Epithelial cell of prostate (primary cell): Measurements from ENCODE around the gene CDV3.

Experiments
- DNase-seq: peaks from one replicate; pipeline ENCODE4 v3.0.0-alpha.2; 2011; ENCODE audit warnings: low read depth, low spot score
- H3K27ac ChIP-seq: fragments of 450-650 bp; 2 replicates; pipeline ENCODE4 v1.5.1; 2017; ENCODE audit warnings: mild to moderate bottlenecking

Gene CDV3

GRCh38 chr3:133563816-133564215 is 9.7 kb upstream of the CDV3 start:
- H3K27ac ChIP-seq: no peak overlapping the region
- DNase-seq: no peak

- peak overlapping the region; percentile 97 for H3K27ac ChIP-seq
- peak; percentile 58 for DNase-seq
Measured at GRCh38 chr3:133568294-133569014, 5.0 kb upstream of the CDV3 start.

- DNase-seq: no peak
- peak overlapping the region; percentile 97 for H3K27ac ChIP-seq
Measured at GRCh38 chr3:133570139-133570936, 3.1 kb upstream of the CDV3 start.

GRCh38 chr3:133570937-133571320 is 2.6 kb upstream of the CDV3 start:
- no peak for DNase-seq
- peak overlapping the region; percentile 97 for H3K27ac ChIP-seq

- DNase-seq: no peak
- peak overlapping the region; percentile 97 for H3K27ac ChIP-seq
Measured at GRCh38 chr3:133572158-133573053, 1.1 kb upstream of the CDV3 start.

- peak; percentile 99 for DNase-seq
- peak overlapping the region; percentile 97 for H3K27ac ChIP-seq
Measured at GRCh38 chr3:133573054-133573628, 345 bp upstream of the CDV3 start.

- no peak for DNase-seq
- H3K27ac ChIP-seq: peak overlapping the region; percentile 97
Measured at GRCh38 chr3:133574260-133574881, 885 bp downstream of the CDV3 start.

GRCh38 chr3:133575086-133575485 is 1.6 kb downstream of the CDV3 start:
- H3K27ac ChIP-seq: peak overlapping the region; percentile 97
- no peak for DNase-seq

- no peak overlapping the region for H3K27ac ChIP-seq
- no peak for DNase-seq
Measured at GRCh38 chr3:133576169-133576568, 2.7 kb downstream of the CDV3 start.

- no peak for DNase-seq
- peak overlapping the region; percentile 1 for H3K27ac ChIP-seq
Measured at GRCh38 chr3:133578548-133579191, 5.2 kb downstream of the CDV3 start.

- H3K27ac ChIP-seq: no peak overlapping the region
- no peak for DNase-seq
Measured at GRCh38 chr3:133583396-133583795, 9.9 kb downstream of the CDV3 start.

- no peak for DNase-seq
- no peak overlapping the region for H3K27ac ChIP-seq
Measured at GRCh38 chr3:133588035-133588434, 14.5 kb downstream of the CDV3 start.

- no peak for DNase-seq
Measured at GRCh38 chr3:133588784-133589465, 15.4 kb downstream of the CDV3 start.

GRCh38 chr3:133589503-133589902 is 16.0 kb downstream of the CDV3 start:
- no peak for DNase-seq
- H3K27ac ChIP-seq: no peak overlapping the region

More at GRCh38 chr3:133588784-133589465, 15.4 kb downstream of the CDV3 start:
- no peak overlapping the region for H3K27ac ChIP-seq

GRCh38 chr3:133591271-133591742 is 17.8 kb downstream of the CDV3 start:
- no peak for DNase-seq
- H3K27ac ChIP-seq: peak overlapping the region; percentile 23

- H3K27ac ChIP-seq: no peak overlapping the region
- no peak for DNase-seq
Measured at GRCh38 chr3:133592843-133593242, 19.4 kb downstream of the CDV3 start.

- no peak for DNase-seq
- H3K27ac ChIP-seq: no peak overlapping the region
Measured at GRCh38 chr3:133593243-133593642, 19.8 kb downstream of the CDV3 start.

GRCh38 chr3:133595341-133595740 is 21.9 kb downstream of the CDV3 start:
- H3K27ac ChIP-seq: peak overlapping the region; percentile 4
- DNase-seq: peak; percentile 48

- no peak for DNase-seq
- H3K27ac ChIP-seq: no peak overlapping the region
Measured at GRCh38 chr3:133598405-133598804, 24.9 kb downstream of the CDV3 start.
